HEK293T (cell line): ENCODE data around the gene ZNF483.

Source experiments
- BHLHE40 ChIP-seq: fragments of 450-650 bp; IDR thresholded peaks from 2 replicates; pipeline ENCODE4 v1.6.1; 2016; ENCODE audit warnings: mild to moderate bottlenecking, moderate library complexity, borderline replicate concordance
- CTBP1 ChIP-seq: fragments of 450-650 bp; IDR thresholded peaks from 2 replicates; pipeline ENCODE4 v1.6.1; 2016; ENCODE audit warnings: borderline replicate concordance
- FOXK2 ChIP-seq: fragments of 450-650 bp; IDR thresholded peaks from 2 replicates; pipeline ENCODE4 v1.6.1; 2016; ENCODE audit warnings: mild to moderate bottlenecking
- FOXM1 ChIP-seq: fragments of 450-650 bp; IDR thresholded peaks from 2 replicates; pipeline ENCODE4 v1.6.1; 2017; ENCODE audit warnings: mild to moderate bottlenecking, borderline replicate concordance
- HDGF ChIP-seq: fragments of 450-650 bp; IDR thresholded peaks from 2 replicates; pipeline ENCODE4 v1.6.1; 2017; ENCODE audit warnings: antibody characterized with exemption, borderline replicate concordance
- NFRKB ChIP-seq: fragments of 450-650 bp; IDR thresholded peaks from 2 replicates; pipeline ENCODE4 v1.6.1; 2016; ENCODE audit warnings: mild to moderate bottlenecking, moderate library complexity
- SUZ12 ChIP-seq: fragments of 450-650 bp; IDR thresholded peaks from 2 replicates; pipeline ENCODE4 v1.6.1; 2016; ENCODE audit warnings: mild to moderate bottlenecking
- TARDBP ChIP-seq: fragments of 450-650 bp; IDR thresholded peaks from 2 replicates; pipeline ENCODE4 v1.6.1; 2016
- ZNF384 ChIP-seq: fragments of 450-650 bp; IDR thresholded peaks from 2 replicates; pipeline ENCODE4 v1.6.1; 2016

DNA sequence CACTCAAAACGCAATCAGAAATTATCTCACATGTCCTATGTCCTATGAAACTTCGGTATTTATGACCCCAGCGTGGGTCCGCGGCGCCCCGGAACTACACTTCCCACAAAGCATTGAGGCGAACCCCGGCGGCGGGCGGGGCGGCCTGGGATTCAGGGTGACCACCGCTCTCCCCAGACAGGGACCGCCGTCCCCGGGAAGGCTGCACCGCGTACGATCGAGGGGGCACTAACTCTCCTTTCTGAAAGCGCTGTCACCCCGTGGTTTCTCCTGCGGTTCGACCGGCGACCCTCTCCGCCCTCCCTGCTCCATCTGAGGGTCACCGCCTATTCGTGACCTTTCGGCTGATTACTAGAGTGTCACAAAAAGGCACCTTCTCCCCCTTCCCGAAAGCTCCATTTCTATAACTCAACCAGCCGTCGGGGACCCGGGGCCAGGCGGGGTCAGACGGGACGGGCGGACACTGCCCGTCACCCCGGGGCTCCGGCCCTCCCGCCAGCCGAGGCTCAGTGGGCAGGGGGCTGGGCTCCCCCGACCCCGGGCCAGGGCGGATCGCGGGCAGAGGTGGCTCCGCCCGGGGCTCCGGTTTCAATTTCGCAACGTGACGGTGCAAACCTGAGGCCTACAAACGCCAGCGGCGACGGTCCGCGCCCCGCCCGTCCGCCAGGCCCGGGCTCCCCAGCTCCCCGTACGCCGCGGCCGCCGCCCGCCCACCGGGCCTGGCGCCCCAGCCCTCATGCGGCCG is 42.1 kb upstream of the ZNF483 start:
- TF ChIP-seq NFRKB (no peak), SUZ12 (no peak), BHLHE40 (no peak), HDGF (no peak), FOXK2 (no peak), FOXM1 (no peak), TARDBP (no peak), CTBP1 (no peak), ZNF384 (no peak)
